Sigmoid colon (tissue), 4 donors: ENCODE measurements around the gene SLX4IP.

Experiments
- CTCF ChIP-seq, 4 experiments: fragments of 450-650 bp in 3 of 4; fragments of 200-600 bp in 1 of 4; IDR thresholded peaks; one replicate each; pipeline ENCODE4 v1.5.1; 2016 to 2019; ENCODE audit warnings: antibody characterized with exemption in 4 of 4, mild to moderate bottlenecking in 3 of 4, moderate library complexity in 2 of 4
- EP300 ChIP-seq, 4 donors: sonication (generic); formaldehyde crosslinking; IDR thresholded peaks; one replicate each; pipeline ENCODE4 v1.6.1; 2017; ENCODE audit warnings: antibody characterized with exemption in 4 of 4
- POLR2A ChIP-seq, 2 donors: fragments of 450-650 bp; IDR thresholded peaks; one replicate each; pipeline ENCODE4 v1.6.1; 2016; ENCODE audit warnings: antibody characterized with exemption in 2 of 2, mild to moderate bottlenecking in 2 of 2, moderate library complexity in 2 of 2

- no peak for TF ChIP-seq CTCF (IDR thresholded peaks at IDR 0.05)
- TF ChIP-seq EP300 (IDR thresholded peaks at IDR 0.05) = no peak
- no peak for TF ChIP-seq POLR2A (IDR thresholded peaks at IDR 0.05)
Observed at GRCh38 chr20:10658876-10659632, 223.9 kb downstream of the SLX4IP start.
